CD14-positive monocyte (primary cell): Measurements from ENCODE around the gene HOXA2. TPM values are rescaled to one million over a fixed set of nuclear protein-coding genes. Genes with fewer than 3 reads are reported as not detected.

Source experiments
- DNase-seq, 3 donors: peaks; one replicate each; pipeline ENCODE4 v3.0.0-alpha.2; 2011 to 2022
- H2AFZ ChIP-seq: 2 replicates; pipeline ENCODE4 v1.6.0; 2012; ENCODE audit warnings: mild to moderate bottlenecking, low read depth, low read length, inconsistent platforms; ENCODE audit not compliant: insufficient read depth, poor library complexity, severe bottlenecking
- H3K27ac ChIP-seq, 2 donors: 1 replicate in 1 of 2; 2 replicates in 1 of 2; pipeline ENCODE4 v1.5.1; 2012 to 2013; ENCODE audit warnings: low read length in 2 of 2, control low read depth in 1 of 2, inconsistent platforms in 1 of 2, low read depth in 1 of 2, mild to moderate bottlenecking in 1 of 2
- H3K27me3 ChIP-seq, 2 donors: one replicate each; pipeline versions ENCODE4 v1.6.0 to v1.6.1; 2011 to 2013; ENCODE audit warnings: low read length in 2 of 2; ENCODE audit not compliant: control insufficient read depth in 2 of 2, insufficient read depth in 2 of 2
- H3K36me3 ChIP-seq, 2 donors: replicated peaks in 1 of 2; 1 replicate in 1 of 2; 2 replicates in 1 of 2; pipeline versions ENCODE4 v1.5.1 to v1.6.1; 2012 to 2013; ENCODE audit warnings: low read length in 2 of 2, control low read depth in 1 of 2, inconsistent platforms in 1 of 2, mild to moderate bottlenecking in 1 of 2; ENCODE audit not compliant: insufficient read depth in 2 of 2, control insufficient read depth in 1 of 2
- H3K4me1 ChIP-seq, 2 donors: 1 replicate in 1 of 2; 2 replicates in 1 of 2; pipeline versions ENCODE4 v1.5.1 to v1.6.1; 2012 to 2013; ENCODE audit warnings: low read length in 2 of 2, control low read depth in 1 of 2, inconsistent platforms in 1 of 2, mild to moderate bottlenecking in 1 of 2, moderate library complexity in 1 of 2; ENCODE audit not compliant: insufficient read depth in 2 of 2, control insufficient read depth in 1 of 2
- H3K4me2 ChIP-seq: replicated peaks from 2 replicates; pipeline ENCODE3; 2012; ENCODE audit warnings: low read length, moderate library complexity, mild to moderate bottlenecking; ENCODE audit not compliant: poor library complexity, severe bottlenecking; ENCODE audit errors: extremely low read depth
- H3K4me3 ChIP-seq, 3 experiments: fragments of 200-600 bp in 1 of 3; sonication (generic) in 1 of 3; replicated peaks in 1 of 3; 1 replicate in 2 of 3; 2 replicates in 1 of 3; pipeline ENCODE4 v1.5.1; 2011 to 2013; ENCODE audit warnings: low read length in 3 of 3, mild to moderate bottlenecking in 3 of 3, control low read depth in 2 of 3, low read depth in 2 of 3, inconsistent platforms in 1 of 3, moderate library complexity in 1 of 3
- H3K79me2 ChIP-seq: 2 replicates; pipeline ENCODE4 v1.6.0; 2012; ENCODE audit warnings: mild to moderate bottlenecking, control low read depth, inconsistent platforms, low read length, moderate library complexity; ENCODE audit not compliant: insufficient read depth
- H3K9ac ChIP-seq: 2 replicates; pipeline ENCODE4 v1.6.0; 2017; ENCODE audit warnings: low read length, mild to moderate bottlenecking; ENCODE audit not compliant: insufficient read depth, poor library complexity, severe bottlenecking
- H3K9me3 ChIP-seq, 2 donors: replicated peaks in 1 of 2; 1 replicate in 1 of 2; 2 replicates in 1 of 2; pipeline versions ENCODE4 v1.5.1 to v1.6.1; 2012 to 2013; ENCODE audit warnings: low read length in 2 of 2, control low read depth in 1 of 2; ENCODE audit not compliant: control insufficient read depth in 1 of 2, insufficient read depth in 1 of 2
- H4K20me1 ChIP-seq: 2 replicates; pipeline ENCODE4 v1.6.0; 2012; ENCODE audit warnings: mild to moderate bottlenecking, low read length, control low read depth, moderate library complexity; ENCODE audit not compliant: insufficient read depth
- H3K27ac Mint-ChIP-seq, 7 donors: one replicate each; pipeline ENCODE4 v1.8.0; 2020; ENCODE audit warnings: mild to moderate bottlenecking in 7 of 7, mixed read lengths in 7 of 7, moderate library complexity in 6 of 7, inconsistent platforms in 2 of 7
- H3K27me3 Mint-ChIP-seq, 3 donors: one replicate each; pipeline ENCODE4 v1.8.0; 2021 to 2022; ENCODE audit warnings: low read depth in 3 of 3, mild to moderate bottlenecking in 3 of 3, mixed read lengths in 3 of 3, moderate library complexity in 3 of 3, inconsistent platforms in 1 of 3
- H3K36me3 Mint-ChIP-seq, 2 donors: one replicate each; pipeline ENCODE4 v1.8.0; 2020; ENCODE audit warnings: mixed read lengths in 2 of 2, inconsistent platforms in 1 of 2, mild to moderate bottlenecking in 1 of 2
- H3K4me1 Mint-ChIP-seq: one replicate; pipeline ENCODE4 v1.8.0; 2020; ENCODE audit warnings: mild to moderate bottlenecking, mixed read lengths
- H3K4me3 Mint-ChIP-seq, 2 donors: one replicate each; pipeline ENCODE4 v1.8.0; 2020; ENCODE audit warnings: mild to moderate bottlenecking in 2 of 2, mixed read lengths in 2 of 2, moderate library complexity in 1 of 2
- H3K9me3 Mint-ChIP-seq, 7 donors: one replicate each; pipeline ENCODE4 v1.8.0; 2020 to 2022; ENCODE audit warnings: mixed read lengths in 7 of 7, mild to moderate bottlenecking in 6 of 7, moderate library complexity in 6 of 7, inconsistent platforms in 2 of 7
- CTCF ChIP-seq: fragments of 200-600 bp; IDR thresholded peaks from one replicate; pipeline ENCODE4 v1.8.0; 2022; ENCODE audit warnings: antibody characterized with exemption, mild to moderate bottlenecking
- WGBS: methylation state at CpG from one replicate; pipeline ENCODE4 v1.1.5; 2013; ENCODE audit warnings: missing lambda C conversion rate; ENCODE audit not compliant: insufficient coverage; 5-methylcytosine and 5-hydroxymethylcytosine counted together
- intact Hi-C, 2 donors: fragments of 100-400 bp; cut with micrococcal nuclease; formaldehyde crosslinking; loops; one replicate each; pipeline versions ENCODE4 v1.15.0 to v1.15.1; 2023
- polyA plus RNA-seq, 3 donors: library from polyadenylated mRNA; depleted of rRNA in 1 of 3; unstranded in 2 of 3; stranded (reverse) in 1 of 3; fragments of 300-500 nt in 2 of 3; fragments of >200 nt in 1 of 3; fragmentation: Illumina TruSeq in 2 of 3; gene quantifications; 1 replicate in 2 of 3; 2 replicates in 1 of 3; pipeline ENCODE4 v1.2.3, GENCODE V29; 2012 to 2021

HOXA2 gene
- polyA plus RNA-seq, 3 donors, result not detected

- Histone ChIP-seq H3K9me3 (no peaks in the 10 kb centered on the region), H3K79me2 (no peaks in the 10 kb centered on the region), H3K4me2 (no peak overlapping the region), H3K9ac (no peak overlapping the region), H3K27me3 (no peaks in the 10 kb centered on the region), H3K36me3 (no peaks in the 10 kb centered on the region), H3K4me1 (no peaks in the 10 kb centered on the region), H2AFZ (no peak overlapping the region), H3K4me3 (no peak overlapping the region), H4K20me1 (no peaks in the 10 kb centered on the region), H3K27ac (no peak overlapping the region)
- no peak for DNase-seq
- WGBS, result 94% methylated on average over 2 of the region's 2 CpGs
- peak overlapping the region in 1 of 7 donors; percentile 16 for H3K27ac Mint-ChIP-seq
- peaks cover 4 to 9% (median 5%) of the 10 kb centered on the region in 3 donors for H3K27me3 Mint-ChIP-seq
- H3K36me3 Mint-ChIP-seq, result no peaks in the 10 kb centered on the region
- H3K4me3 Mint-ChIP-seq, result no peak overlapping the region
- H3K4me1 Mint-ChIP-seq, result peaks cover 3% of the 10 kb centered on the region
- TF ChIP-seq CTCF, result no peak
- intact Hi-C loops, result no loop called here
- H3K9me3 Mint-ChIP-seq, result peaks cover 0 to 1% (median 0%) of the 10 kb centered on the region in 7 donors
Observed at GRCh38 chr7:27064661-27065060, 37.8 kb downstream of the HOXA2 start.

GRCh38 chr7:27064159-27064558 lies 38.3 kb downstream of the HOXA2 start:
- WGBS, result no CpG with 5 or more reads among the region's 2 CpGs
- Mint-ChIP-seq H3K9me3 (peaks cover 0 to 1% (median 0%) of the 10 kb centered on the region in 7 donors), H3K4me1 (peaks cover 3% of the 10 kb centered on the region), H3K27ac (no peak overlapping the region), H3K36me3 (no peaks in the 10 kb centered on the region), H3K4me3 (no peak overlapping the region), H3K27me3 (peaks cover 4 to 9% (median 8%) of the 10 kb centered on the region in 3 donors)
- H3K4me3 ChIP-seq, result no peak overlapping the region
- no peak for DNase-seq
- no peak overlapping the region for H3K27ac ChIP-seq
- H3K27me3 ChIP-seq, result no peaks in the 10 kb centered on the region
- H3K9me3 ChIP-seq, result no peaks in the 10 kb centered on the region
- no peaks in the 10 kb centered on the region for H4K20me1 ChIP-seq
- no peak overlapping the region for H2AFZ ChIP-seq
- H3K79me2 ChIP-seq, result no peaks in the 10 kb centered on the region
- TF ChIP-seq CTCF, result no peak
- no peak overlapping the region for H3K4me2 ChIP-seq
- H3K36me3 ChIP-seq, result no peaks in the 10 kb centered on the region
- H3K4me1 ChIP-seq, result no peaks in the 10 kb centered on the region
- intact Hi-C loops, result no loop called here
- no peak overlapping the region for H3K9ac ChIP-seq
